HUES64 (cell line): ENCODE data around the gene AMPD3.

Source experiments
- H3K27ac ChIP-seq: 2 replicates; pipeline ENCODE4 v1.7.0; 2013; ENCODE audit warnings: low read depth, low read length, inconsistent platforms
- H3K27me3 ChIP-seq: 2 replicates; pipeline ENCODE4 v1.6.1; 2013; ENCODE audit warnings: mild to moderate bottlenecking, low read length; ENCODE audit not compliant: insufficient read depth
- H3K36me3 ChIP-seq: 2 replicates; pipeline ENCODE4 v1.6.1; 2013; ENCODE audit warnings: mild to moderate bottlenecking, low read length; ENCODE audit not compliant: insufficient read depth
- H3K4me1 ChIP-seq: 2 replicates; pipeline ENCODE4 v1.6.1; 2013; ENCODE audit warnings: mild to moderate bottlenecking, low read length, moderate library complexity; ENCODE audit not compliant: insufficient read depth
- H3K4me3 ChIP-seq: 2 replicates; pipeline ENCODE4 v1.5.1; 2013; ENCODE audit warnings: mild to moderate bottlenecking, low read length, moderate library complexity
- H3K9ac ChIP-seq: 2 replicates; pipeline ENCODE4 v1.6.1; 2013; ENCODE audit warnings: mild to moderate bottlenecking, low read depth, low read length
- H3K9me3 ChIP-seq: 2 replicates; pipeline ENCODE4 v1.6.1; 2013; ENCODE audit warnings: low read depth, low read length; ENCODE audit not compliant: insufficient read depth
- WGBS: fragments of 150-250, 120-280 bp; methylation state at CpG from one replicate; pipeline ENCODE4 v1.1.7; 2013; ENCODE audit warnings: missing lambda C conversion rate; 5-methylcytosine and 5-hydroxymethylcytosine counted together

The AMPD3 gene

GRCh38 chr11:10483584-10483983 lies 28.5 kb downstream of the AMPD3 start:
- Histone ChIP-seq H3K36me3 (no peaks in the 10 kb centered on the region), H3K9ac (no peak overlapping the region)
- 91% methylated on average over 3 of the region's 3 CpGs for WGBS

GRCh38 chr11:10484461-10485180 lies 29.6 kb downstream of the AMPD3 start:
- no peaks in the 10 kb centered on the region for H3K9me3 ChIP-seq
- no peaks in the 10 kb centered on the region for H3K36me3 ChIP-seq
- WGBS, result 92% methylated on average over 16 of the region's 16 CpGs
- no peaks in the 10 kb centered on the region for H3K27me3 ChIP-seq
- no peak overlapping the region for H3K4me3 ChIP-seq
- no peak overlapping the region for H3K27ac ChIP-seq
- no peaks in the 10 kb centered on the region for H3K4me1 ChIP-seq
- H3K9ac ChIP-seq, result no peak overlapping the region

More at GRCh38 chr11:10483584-10483983, 28.5 kb downstream of the AMPD3 start:
- Histone ChIP-seq H3K4me1 (no peaks in the 10 kb centered on the region), H3K27me3 (no peaks in the 10 kb centered on the region), H3K4me3 (no peak overlapping the region), H3K9me3 (no peaks in the 10 kb centered on the region), H3K27ac (no peak overlapping the region)

- no peak overlapping the region for H3K27ac ChIP-seq
- WGBS, result 41% methylated on average over 2 of the region's 2 CpGs
- no peaks in the 10 kb centered on the region for H3K9me3 ChIP-seq
- no peak overlapping the region for H3K9ac ChIP-seq
- H3K4me3 ChIP-seq, result no peak overlapping the region
- no peaks in the 10 kb centered on the region for H3K36me3 ChIP-seq
- no peaks in the 10 kb centered on the region for H3K27me3 ChIP-seq
- H3K4me1 ChIP-seq, result peaks cover 4% of the 10 kb centered on the region; the same call in 1 of the 2 replicates
Observed at GRCh38 chr11:10485646-10486045, 30.6 kb downstream of the AMPD3 start.

GRCh38 chr11:10486161-10486840 lies 31.2 kb downstream of the AMPD3 start:
- H3K4me3 ChIP-seq, result no peak overlapping the region
- H3K27ac ChIP-seq, result no peak overlapping the region
- WGBS, result 96% methylated on average over 10 of the region's 10 CpGs
- no peaks in the 10 kb centered on the region for H3K9me3 ChIP-seq
- no peaks in the 10 kb centered on the region for H3K27me3 ChIP-seq
- no peaks in the 10 kb centered on the region for H3K36me3 ChIP-seq
- H3K4me1 ChIP-seq, result peaks cover 10% of the 10 kb centered on the region; the same call in 1 of the 2 replicates
- no peak overlapping the region for H3K9ac ChIP-seq

GRCh38 chr11:10487002-10487647 lies 32.1 kb downstream of the AMPD3 start:
- no peaks in the 10 kb centered on the region for H3K9me3 ChIP-seq
- H3K27me3 ChIP-seq, result no peaks in the 10 kb centered on the region
- no peak overlapping the region for H3K9ac ChIP-seq
- H3K27ac ChIP-seq, result no peak overlapping the region
- H3K4me3 ChIP-seq, result no peak overlapping the region
- WGBS, result 95% methylated on average over 16 of the region's 16 CpGs
- H3K36me3 ChIP-seq, result no peaks in the 10 kb centered on the region
- H3K4me1 ChIP-seq, result peaks cover 10% of the 10 kb centered on the region; the same call in 1 of the 2 replicates

GRCh38 chr11:10488121-10488933 lies 33.3 kb downstream of the AMPD3 start:
- H3K27me3 ChIP-seq, result no peaks in the 10 kb centered on the region
- peaks cover 14% of the 10 kb centered on the region; the same call in 1 of the 2 replicates for H3K4me1 ChIP-seq
- no peaks in the 10 kb centered on the region for H3K9me3 ChIP-seq
- no peak overlapping the region for H3K4me3 ChIP-seq
- H3K27ac ChIP-seq, result no peak overlapping the region
- 87% methylated on average over 13 of the region's 13 CpGs for WGBS
- H3K9ac ChIP-seq, result no peak overlapping the region
- no peaks in the 10 kb centered on the region for H3K36me3 ChIP-seq

- H3K36me3 ChIP-seq, result no peaks in the 10 kb centered on the region
- WGBS, result 95% methylated on average over 11 of the region's 11 CpGs
- H3K27ac ChIP-seq, result no peak overlapping the region
- no peak overlapping the region for H3K4me3 ChIP-seq
- H3K9me3 ChIP-seq, result no peaks in the 10 kb centered on the region
- H3K9ac ChIP-seq, result no peak overlapping the region
- H3K4me1 ChIP-seq, result peaks cover 14% of the 10 kb centered on the region; the same call in 1 of the 2 replicates
- H3K27me3 ChIP-seq, result no peaks in the 10 kb centered on the region
Observed at GRCh38 chr11:10488934-10489691, 34.0 kb downstream of the AMPD3 start.

GRCh38 chr11:10490032-10490397 lies 35.0 kb downstream of the AMPD3 start:
- Histone ChIP-seq H3K27ac (no peak overlapping the region), H3K4me1 (peaks cover 14% of the 10 kb centered on the region; the same call in 1 of the 2 replicates), H3K9me3 (no peaks in the 10 kb centered on the region), H3K9ac (no peak overlapping the region), H3K4me3 (no peak overlapping the region), H3K27me3 (no peaks in the 10 kb centered on the region), H3K36me3 (no peaks in the 10 kb centered on the region; the same call in 1 of the 2 replicates)
- 95% methylated on average over 5 of the region's 5 CpGs for WGBS

GRCh38 chr11:10490398-10491241 lies 35.6 kb downstream of the AMPD3 start:
- no peaks in the 10 kb centered on the region for H3K9me3 ChIP-seq
- H3K27ac ChIP-seq, result no peak overlapping the region
- no peak overlapping the region for H3K9ac ChIP-seq
- WGBS, result 80% methylated on average over 13 of the region's 13 CpGs
- H3K4me3 ChIP-seq, result no peak overlapping the region
- no peaks in the 10 kb centered on the region; the same call in 1 of the 2 replicates for H3K36me3 ChIP-seq
- H3K4me1 ChIP-seq, result peaks cover 14% of the 10 kb centered on the region; the same call in 1 of the 2 replicates
- no peaks in the 10 kb centered on the region for H3K27me3 ChIP-seq
